GM12878 (cell line): ENCODE measurements around the gene KRTAP2-1. TPM values are rescaled to one million over a fixed set of nuclear protein-coding genes. Genes with fewer than 3 reads are reported as not detected.

Source experiments
- ATAC-seq: fragments of 200-7000 bp; cut with Tn5 transposase; 3 replicates; pipeline ENCODE4 v1.9.1; 2020; ENCODE audit warnings: mild to moderate bottlenecking, moderate library complexity
- BruUV-seq: library from RNA; stranded (reverse); fragments of 400-500 nt; replicated peaks from 2 replicates; lab custom pipeline; 2021; lab: Mats Ljungman, UMichigan
- CTCF ChIA-PET: fragments of 300-600 bp; sonication (Branson Sonifier 250); formaldehyde crosslinking; extraction: SDS; loops from one replicate; lab custom pipeline; 2021; ENCODE audit warnings: inconsistent platforms; lab: Yijun Ruan, JAX
- POLR2A ChIA-PET: fragments of 350-600 bp; formaldehyde crosslinking; extraction: SDS; loops from one replicate; lab custom pipeline; 2021; ENCODE audit warnings: inconsistent platforms; lab: Charles Lee
- RAD21 ChIA-PET: fragments of 300-600 bp; sonication (Branson Sonifier 250); formaldehyde crosslinking; loops from one replicate; lab custom pipeline; 2023; ENCODE audit warnings: antibody characterized with exemption; ENCODE audit not compliant: unreplicated experiment; lab: Charles Lee
- SMC1A ChIA-PET: fragments of 300-600 bp; sonication (Branson Sonifier 250); formaldehyde crosslinking; loops from one replicate; lab custom pipeline; 2023; ENCODE audit not compliant: unreplicated experiment, uncharacterized antibody; lab: Charles Lee
- DNase-seq: peaks from one replicate; pipeline ENCODE4 v3.0.0-alpha.2; 2011; ENCODE audit warnings: low read depth, low spot score
- FAIRE-seq: peaks from 3 replicates; lab custom pipeline; 2011; peaks lifted over from hg19 to GRCh38; lab: Jason Lieb, UNC
- H2AFZ ChIP-seq: 2 replicates; pipeline ENCODE4 v1.6.0; 2011; ENCODE audit warnings: low read depth, low read length, control low read depth; ENCODE audit not compliant: control insufficient read depth
- H3K27ac ChIP-seq: 2 replicates; pipeline ENCODE4 v1.5.1; 2011; ENCODE audit warnings: control low read depth; ENCODE audit not compliant: control insufficient read depth, insufficient read depth
- H3K27me3 ChIP-seq, 2 experiments: replicated peaks in 1 of 2; 2 replicates each; pipeline versions ENCODE4 v1.6.0 to v1.6.1; 2011; ENCODE audit warnings: low read length in 1 of 2; ENCODE audit not compliant: control insufficient read depth in 2 of 2, insufficient read depth in 2 of 2
- H3K36me3 ChIP-seq, 2 experiments: 2 replicates each; pipeline ENCODE4 v1.5.1; 2011; ENCODE audit warnings: low read length in 1 of 2; ENCODE audit not compliant: control insufficient read depth in 2 of 2, insufficient read depth in 2 of 2
- H3K4me1 ChIP-seq: 2 replicates; pipeline ENCODE4 v1.6.1; 2011; ENCODE audit warnings: mild to moderate bottlenecking, low read length, moderate library complexity, mixed read lengths; ENCODE audit not compliant: control insufficient read depth, insufficient read depth
- H3K4me2 ChIP-seq: 2 replicates; pipeline ENCODE4 v1.6.0; 2011; ENCODE audit warnings: control low read depth; ENCODE audit not compliant: control insufficient read depth, insufficient read depth
- H3K4me3 ChIP-seq: fragments of 200-600 bp; sonication (generic); 2 replicates; pipeline ENCODE4 v1.5.1; 2016
- H3K79me2 ChIP-seq: 2 replicates; pipeline ENCODE4 v1.6.0; 2011; ENCODE audit warnings: low read length; ENCODE audit not compliant: control insufficient read depth, insufficient read depth
- H3K9ac ChIP-seq: 2 replicates; pipeline ENCODE4 v1.8.0; 2011; ENCODE audit warnings: low read length, control low read depth, mixed read lengths; ENCODE audit not compliant: control insufficient read depth, insufficient read depth
- H3K9me3 ChIP-seq: replicated peaks from 3 replicates; pipeline ENCODE4 v1.5.1; 2011; ENCODE audit warnings: mild to moderate bottlenecking, low read length; ENCODE audit not compliant: control insufficient read depth, insufficient read depth
- H4K20me1 ChIP-seq: 2 replicates; pipeline ENCODE4 v1.6.0; 2011; ENCODE audit not compliant: control insufficient read depth, insufficient read depth
- EGR1 ChIP-seq, 2 experiments: IDR thresholded peaks; 1 replicate in 1 of 2; 2 replicates in 1 of 2; pipeline ENCODE4 v1.6.1; 2011 to 2012; ENCODE audit warnings: low read depth in 2 of 2, low read length in 2 of 2, borderline replicate concordance in 1 of 2, mild to moderate bottlenecking in 1 of 2, moderate library complexity in 1 of 2
- RCOR1 ChIP-seq: conservative IDR thresholded peaks from 2 replicates; pipeline ENCODE4 v1.6.1; 2012; ENCODE audit warnings: low read depth, low read length, improper control_type of control experiment
- SMAD5 ChIP-seq: IDR thresholded peaks from 2 replicates; pipeline ENCODE4 v1.6.1; 2016; ENCODE audit warnings: antibody characterized with exemption, low read depth
- SMC3 ChIP-seq: IDR thresholded peaks from 2 replicates; pipeline ENCODE4 v1.6.1; 2011; ENCODE audit warnings: low read length, improper control_type of control experiment, borderline replicate concordance
- SREBF1 ChIP-seq: IDR thresholded peaks from 2 replicates; pipeline ENCODE4 v1.6.1; 2012; ENCODE audit warnings: mild to moderate bottlenecking, low read length
- STAT3 ChIP-seq: IDR thresholded peaks from 2 replicates; pipeline ENCODE4 v1.6.1; 2011; ENCODE audit warnings: low read depth, low read length, improper control_type of control experiment
- TARDBP ChIP-seq: IDR thresholded peaks from 2 replicates; pipeline ENCODE4 v1.6.1; 2016; ENCODE audit warnings: borderline replicate concordance
- ZNF274 ChIP-seq: IDR thresholded peaks from one replicate; pipeline ENCODE4 v1.8.0; 2011; ENCODE audit not compliant: insufficient read length, insufficient read depth
- ZZZ3 ChIP-seq: IDR thresholded peaks from 2 replicates; pipeline ENCODE4 v1.6.1; 2011; ENCODE audit warnings: low read depth; ENCODE audit not compliant: control insufficient read depth, insufficient read length
- WGBS: methylation state at CpG from one replicate; pipeline ENCODE4 v1.1.6; 2016; ENCODE audit warnings: low lambda C conversion rate; ENCODE audit not compliant: insufficient replicate concordance, insufficient coverage; ENCODE audit errors: missing lambda C conversion rate; 5-methylcytosine and 5-hydroxymethylcytosine counted together
- in situ Hi-C: fragments of 300-500 bp; cut with MboI; formaldehyde crosslinking; loops from 9 replicates; pipeline ENCODE4 v1.14.3; 2018; ENCODE audit warnings: mixed read lengths
- intact Hi-C: fragments of 100-400 bp; cut with micrococcal nuclease; formaldehyde crosslinking; loops from one replicate; pipeline ENCODE4 v1.14.2; 2022; ENCODE audit not compliant: unreplicated experiment
- polyA plus RNA-seq, 11 experiments: library from polyadenylated mRNA; depleted of rRNA in 4 of 11; unstranded in 6 of 11; stranded (reverse) in 5 of 11; fragments of >200 nt; fragmentation: Nextera tagmentation in 4 of 11; fragmentation: Illumina TruSeq in 1 of 11; extraction: Ambion mirVana in 4 of 11; extraction: Trizol in 1 of 11; gene quantifications; 1 replicate in 1 of 11; 2 replicates in 10 of 11; pipeline versions ENCODE4 v1.2.1 to v1.2.3, GENCODE V29; 2011 to 2016; ENCODE audit warnings: inconsistent platforms in 2 of 11, missing spikeins in 2 of 11, low read depth in 1 of 11
- total RNA-seq, 4 experiments: library from RNA; depleted of rRNA in 3 of 4; stranded (reverse); fragments of >200 nt in 3 of 4; fragmentation: Illumina TruSeq in 1 of 4; extraction: Trizol in 1 of 4; gene quantifications; 2 replicates each; pipeline versions ENCODE4 v1.2.1 to v1.2.3, GENCODE V29; 2013 to 2021
- TF ChIP-seq, protein P1 (sequence below): IDR thresholded peaks from 2 replicates; pipeline ENCODE4 v1.6.1; 2011; ENCODE audit warnings: mild to moderate bottlenecking, low read depth, low read length, moderate library complexity; ENCODE audit not compliant: insufficient replicate concordance

The KRTAP2-1 gene
- total and polyA plus RNA-seq, 10 of the 15 experiments (the other 5 are each of a cell fraction or from before 2014, with no cell fraction given) = not detected

DNA sequence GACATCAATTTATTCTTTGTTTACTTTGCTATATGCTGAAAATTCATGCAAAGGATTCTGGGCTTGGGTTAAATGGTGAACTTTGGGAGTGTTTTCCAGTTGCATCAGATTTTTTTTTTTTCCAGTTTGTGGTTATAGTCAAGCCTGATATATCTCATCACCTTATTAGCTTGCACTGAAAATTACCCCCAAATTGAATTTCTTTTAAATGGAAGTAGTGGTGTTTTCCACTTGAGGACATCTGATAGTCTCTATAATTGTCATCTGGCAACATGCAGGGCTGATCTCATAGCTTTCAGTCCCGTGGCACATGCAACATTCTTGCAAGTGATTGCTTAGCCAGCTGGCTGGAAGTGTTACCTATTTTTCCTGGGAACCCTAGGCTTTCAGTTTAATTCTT lies 33.5 kb downstream of the KRTAP2-1 start:
- no peak overlapping the region for H2AFZ ChIP-seq
- SMC1A ChIA-PET = no interaction called here
- 4% methylated on average over 1 of the region's 1 CpG for WGBS
- ATAC-seq (no peak), DNase-seq (no peak), FAIRE-seq (no peak)
- no peak overlapping the region for H3K4me2 ChIP-seq
- intact Hi-C loops = no loop called here
- no peak overlapping the region for H3K9ac ChIP-seq
- peaks cover 0 to 3% of the 10 kb centered on the region in 2 experiments; a peak in 2 of 4 replicates for H3K27me3 ChIP-seq
- no peaks in the 10 kb centered on the region for H4K20me1 ChIP-seq
- no TSS peak for BruUV-seq
- in situ Hi-C loops = no loop called here
- no peaks in the 10 kb centered on the region for H3K9me3 ChIP-seq
- H3K4me3 ChIP-seq = no peak overlapping the region
- H3K79me2 ChIP-seq = no peaks in the 10 kb centered on the region
- H3K4me1 ChIP-seq = no peaks in the 10 kb centered on the region
- CTCF ChIA-PET = interaction anchor here (0.6 kb wide), 1 partner anchor 635 kb away, joined by 3 read pairs; no protein-coding TSS in a partner anchor
- RAD21 ChIA-PET = no interaction called here
- TF ChIP-seq SREBF1 (no peak), TARDBP (no peak), RCOR1 (no peak), EGR1 (IDR thresholded peaks at IDR 0.05; ENCODE audit: borderline replicate concordance in 1 of 2, low read depth in 2 of 2, low read length in 2 of 2) (no peak), SMC3 (no peak), SMAD5 (no peak), ZZZ3 (no peak), STAT3 (no peak), ZNF274 (no peak)
- TF ChIP-seq, protein P1, sequence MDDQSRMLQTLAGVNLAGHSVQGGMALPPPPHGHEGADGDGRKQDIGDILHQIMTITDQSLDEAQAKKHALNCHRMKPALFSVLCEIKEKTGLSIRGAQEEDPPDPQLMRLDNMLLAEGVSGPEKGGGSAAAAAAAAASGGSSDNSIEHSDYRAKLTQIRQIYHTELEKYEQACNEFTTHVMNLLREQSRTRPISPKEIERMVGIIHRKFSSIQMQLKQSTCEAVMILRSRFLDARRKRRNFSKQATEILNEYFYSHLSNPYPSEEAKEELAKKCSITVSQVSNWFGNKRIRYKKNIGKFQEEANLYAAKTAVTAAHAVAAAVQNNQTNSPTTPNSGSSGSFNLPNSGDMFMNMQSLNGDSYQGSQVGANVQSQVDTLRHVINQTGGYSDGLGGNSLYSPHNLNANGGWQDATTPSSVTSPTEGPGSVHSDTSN = no peak
- H3K27ac ChIP-seq = no peak overlapping the region
- POLR2A ChIA-PET = no interaction called here
- no peaks in the 10 kb centered on the region for H3K36me3 ChIP-seq
